Fibroblast of lung (primary cell): Measurements from ENCODE around the gene ARAP2. TPM values are rescaled to one million over a fixed set of nuclear protein-coding genes. Genes with fewer than 3 reads are reported as not detected.
A peak's percentile ranks its signal among the peaks of the same experiment; 100 is the strongest.

Experiments used
- DNase-seq, 2 donors: peaks; one replicate each; pipeline versions ENCODE4 v3.0.0 to v3.0.0-alpha.2; 2010; ENCODE audit warnings: low read depth in 2 of 2
- H2AFZ ChIP-seq: 2 replicates; pipeline ENCODE4 v1.5.1; 2012; ENCODE audit warnings: low read length, control low read depth, inconsistent platforms
- H3K27ac ChIP-seq: 2 replicates; pipeline ENCODE4 v1.5.1; 2011; ENCODE audit warnings: low read length, control low read depth; ENCODE audit not compliant: insufficient read depth
- H3K27me3 ChIP-seq: 2 replicates; pipeline ENCODE4 v1.5.1; 2011; ENCODE audit warnings: mild to moderate bottlenecking, low read length; ENCODE audit not compliant: control insufficient read depth, insufficient read depth
- H3K36me3 ChIP-seq: 2 replicates; pipeline ENCODE4 v1.5.1; 2011; ENCODE audit warnings: low read length; ENCODE audit not compliant: control insufficient read depth, insufficient read depth
- H3K4me1 ChIP-seq: 2 replicates; pipeline ENCODE4 v1.5.1; 2011; ENCODE audit warnings: low read length; ENCODE audit not compliant: control insufficient read depth, insufficient read depth; ENCODE audit errors: extremely low read depth
- H3K4me2 ChIP-seq: 2 replicates; pipeline ENCODE4 v1.5.1; 2011; ENCODE audit warnings: low read length, control low read depth; ENCODE audit not compliant: insufficient read depth; ENCODE audit errors: extremely low read depth
- H3K4me3 ChIP-seq, 4 experiments: fragments of 200-600 bp in 1 of 4; sonication (generic) in 1 of 4; replicated peaks in 1 of 4; 2 replicates each; pipeline ENCODE4 v1.5.1; 2011 to 2016; ENCODE audit warnings: low read length in 4 of 4, low read depth in 3 of 4, mild to moderate bottlenecking in 3 of 4, control low read depth in 2 of 4, inconsistent platforms in 1 of 4, mixed read lengths in 1 of 4; ENCODE audit not compliant: insufficient read depth in 1 of 4; ENCODE audit errors: control extremely low read depth in 1 of 4
- H3K79me2 ChIP-seq: 2 replicates; pipeline ENCODE4 v1.5.1; 2012; ENCODE audit warnings: mild to moderate bottlenecking, low read length, inconsistent platforms; ENCODE audit not compliant: control insufficient read depth, insufficient read depth
- H3K9ac ChIP-seq: 2 replicates; pipeline ENCODE4 v1.5.1; 2011; ENCODE audit warnings: mild to moderate bottlenecking, low read length, control low read depth; ENCODE audit not compliant: insufficient read depth
- H3K9me3 ChIP-seq: 2 replicates; pipeline ENCODE4 v1.5.1; 2012; ENCODE audit warnings: low read depth, low read length; ENCODE audit not compliant: control insufficient read depth, insufficient read depth
- H4K20me1 ChIP-seq: 2 replicates; pipeline ENCODE4 v1.5.1; 2011; ENCODE audit warnings: low read length; ENCODE audit not compliant: control insufficient read depth, insufficient read depth; ENCODE audit errors: extremely low read depth
- EZH2 ChIP-seq: IDR thresholded peaks from 2 replicates; pipeline ENCODE4 v1.5.1; 2012; ENCODE audit warnings: low read length, control low read depth, mild to moderate bottlenecking; ENCODE audit errors: missing control alignments
- polyA plus RNA-seq, 2 donors: library from polyadenylated mRNA; depleted of rRNA in 1 of 2; stranded (reverse) in 1 of 2; unstranded in 1 of 2; fragments of >200 nt; gene quantifications; 2 replicates each; pipeline ENCODE4 v1.2.1, GENCODE V29; 2011 to 2012; ENCODE audit warnings: missing spikeins in 1 of 2
- total RNA-seq: library from RNA; depleted of rRNA; stranded (reverse); fragments of >200 nt; gene quantifications from 2 replicates; pipeline ENCODE4 v1.2.1, GENCODE V29; 2014
- TF ChIP-seq, protein P1 (sequence below), 2 donors: IDR thresholded peaks in 1 of 2; conservative IDR thresholded peaks in 1 of 2; 1 replicate in 1 of 2; 2 replicates in 1 of 2; pipeline ENCODE4 v1.5.1; 2011 to 2012; ENCODE audit warnings: low read length in 2 of 2, control low read depth in 1 of 2, inconsistent platforms in 1 of 2, low read depth in 1 of 2, mild to moderate bottlenecking in 1 of 2

Gene ARAP2
- total and polyA plus RNA-seq, 2 donors (not counting 1 experiment from before 2014, with no cell fraction given): 0.05 to 3.0 TPM

DNA sequence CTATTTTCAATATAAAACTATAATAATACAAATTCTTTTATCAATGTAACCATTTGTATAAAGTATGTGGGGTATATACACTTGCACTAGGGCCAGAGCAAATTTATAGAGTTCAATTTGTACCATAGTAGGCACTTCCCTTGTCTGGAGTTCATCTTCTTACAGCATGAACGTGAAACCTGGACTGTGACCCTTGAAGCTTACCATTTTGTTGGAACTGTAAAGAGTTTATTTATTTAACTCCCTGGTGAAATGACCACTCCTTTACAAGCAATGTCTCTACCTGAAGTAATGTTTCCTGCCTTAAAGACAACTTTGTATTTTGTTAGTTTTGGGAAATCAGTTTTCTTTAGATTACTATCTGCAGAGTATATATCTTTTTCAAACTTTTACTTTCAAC, 188.2 kb downstream of the ARAP2 start:
- Histone ChIP-seq H3K4me3 (no peak overlapping the region), H3K9me3 (no peaks in the 10 kb centered on the region), H3K9ac (no peak overlapping the region), H3K36me3 (no peaks in the 10 kb centered on the region), H3K27me3 (no peaks in the 10 kb centered on the region), H3K4me2 (no peak overlapping the region), H3K79me2 (no peaks in the 10 kb centered on the region), H2AFZ (no peak overlapping the region), H4K20me1 (no peaks in the 10 kb centered on the region), H3K4me1 (no peaks in the 10 kb centered on the region), H3K27ac (no peak overlapping the region)
- no peak for DNase-seq
- no peak for TF ChIP-seq EZH2
- TF ChIP-seq, protein P1, sequence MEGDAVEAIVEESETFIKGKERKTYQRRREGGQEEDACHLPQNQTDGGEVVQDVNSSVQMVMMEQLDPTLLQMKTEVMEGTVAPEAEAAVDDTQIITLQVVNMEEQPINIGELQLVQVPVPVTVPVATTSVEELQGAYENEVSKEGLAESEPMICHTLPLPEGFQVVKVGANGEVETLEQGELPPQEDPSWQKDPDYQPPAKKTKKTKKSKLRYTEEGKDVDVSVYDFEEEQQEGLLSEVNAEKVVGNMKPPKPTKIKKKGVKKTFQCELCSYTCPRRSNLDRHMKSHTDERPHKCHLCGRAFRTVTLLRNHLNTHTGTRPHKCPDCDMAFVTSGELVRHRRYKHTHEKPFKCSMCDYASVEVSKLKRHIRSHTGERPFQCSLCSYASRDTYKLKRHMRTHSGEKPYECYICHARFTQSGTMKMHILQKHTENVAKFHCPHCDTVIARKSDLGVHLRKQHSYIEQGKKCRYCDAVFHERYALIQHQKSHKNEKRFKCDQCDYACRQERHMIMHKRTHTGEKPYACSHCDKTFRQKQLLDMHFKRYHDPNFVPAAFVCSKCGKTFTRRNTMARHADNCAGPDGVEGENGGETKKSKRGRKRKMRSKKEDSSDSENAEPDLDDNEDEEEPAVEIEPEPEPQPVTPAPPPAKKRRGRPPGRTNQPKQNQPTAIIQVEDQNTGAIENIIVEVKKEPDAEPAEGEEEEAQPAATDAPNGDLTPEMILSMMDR (conservative IDR thresholded peaks at IDR 0.05 in 1 of 2, IDR thresholded peaks at IDR 0.05 in 1 of 2; ENCODE audit: low read depth in 1 of 2, low read length in 2 of 2): no peak

DNA sequence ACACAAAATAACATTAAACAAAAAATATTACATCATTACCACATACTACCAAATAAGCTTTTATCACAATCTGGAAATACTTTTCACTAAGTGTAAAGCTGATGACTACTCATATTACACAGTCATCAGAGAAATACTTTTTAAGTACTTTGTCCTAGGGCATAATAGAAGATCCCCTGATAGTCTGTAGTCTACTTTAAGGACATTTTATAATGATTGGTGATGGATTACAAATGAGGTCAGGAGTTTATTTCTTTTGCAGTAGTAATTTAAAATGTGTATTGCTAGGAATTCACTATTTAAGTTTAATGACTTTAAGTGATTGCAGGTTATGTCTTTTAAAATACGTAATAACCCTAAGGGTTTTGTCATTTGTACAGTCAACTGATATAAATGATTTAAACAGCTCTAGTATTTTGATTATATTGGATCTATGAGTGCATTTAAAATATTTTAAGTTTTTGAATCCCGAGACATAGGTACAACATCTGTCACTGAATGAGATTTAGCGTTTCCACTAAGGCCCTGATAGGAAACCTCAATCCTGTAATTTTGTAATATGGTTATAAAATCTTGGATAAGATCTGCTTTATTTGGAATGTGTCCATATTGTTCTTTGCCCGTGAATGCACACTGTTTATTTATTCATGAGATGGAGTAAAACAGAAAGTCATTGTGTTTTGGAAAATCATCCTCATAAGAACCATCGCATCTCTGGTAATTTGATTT, 189.5 kb downstream of the ARAP2 start:
- H3K36me3 ChIP-seq: no peaks in the 10 kb centered on the region

DNA sequence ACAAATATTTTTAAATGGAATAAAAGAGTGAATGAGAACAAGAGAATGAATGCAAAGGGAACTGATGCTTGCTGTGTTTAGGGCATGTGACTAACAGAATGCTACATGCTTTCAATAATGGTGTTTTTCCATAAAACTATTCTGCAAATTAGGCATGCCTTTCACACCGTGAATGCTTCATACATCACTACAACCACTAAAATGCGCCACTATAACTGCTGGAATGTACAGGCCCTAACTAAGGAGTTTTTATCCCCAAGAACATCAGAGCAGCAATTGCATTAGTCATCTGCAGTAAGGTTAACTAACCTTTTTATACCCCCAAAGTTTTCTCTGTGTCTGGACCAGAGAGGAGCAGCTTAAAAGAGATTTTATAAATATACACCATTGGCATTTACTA, 190.4 kb downstream of the ARAP2 start:
- Histone ChIP-seq H3K9me3 (no peaks in the 10 kb centered on the region), H3K27ac (no peak overlapping the region), H3K9ac (no peak overlapping the region), H2AFZ (no peak overlapping the region), H4K20me1 (no peaks in the 10 kb centered on the region), H3K27me3 (no peaks in the 10 kb centered on the region), H3K79me2 (no peaks in the 10 kb centered on the region), H3K4me3 (no peak overlapping the region), H3K36me3 (no peaks in the 10 kb centered on the region), H3K4me1 (no peaks in the 10 kb centered on the region), H3K4me2 (no peak overlapping the region)
- TF ChIP-seq EZH2: no peak
- TF ChIP-seq, protein P1 (conservative IDR thresholded peaks at IDR 0.05 in 1 of 2, IDR thresholded peaks at IDR 0.05 in 1 of 2; ENCODE audit: low read depth in 1 of 2, low read length in 2 of 2): no peak
- DNase-seq: peak in 1 of 2 donors; percentile 95

More for the DNA sequence above, 189.5 kb downstream of the ARAP2 start:
- Histone ChIP-seq H3K79me2 (no peaks in the 10 kb centered on the region), H3K9me3 (no peaks in the 10 kb centered on the region), H3K27me3 (no peaks in the 10 kb centered on the region), H3K9ac (no peak overlapping the region), H3K4me1 (no peaks in the 10 kb centered on the region), H3K4me3 (no peak overlapping the region), H2AFZ (no peak overlapping the region), H4K20me1 (no peaks in the 10 kb centered on the region), H3K4me2 (no peak overlapping the region), H3K27ac (no peak overlapping the region)
- TF ChIP-seq, protein P1 (conservative IDR thresholded peaks at IDR 0.05 in 1 of 2, IDR thresholded peaks at IDR 0.05 in 1 of 2; ENCODE audit: low read depth in 1 of 2, low read length in 2 of 2): no peak
- no peak for TF ChIP-seq EZH2
- DNase-seq: peak in 1 of 2 donors; percentile 76
